GM12801 (cell line): ENCODE measurements around the gene MORF4L2.

Experiments
- CTCF ChIP-seq: IDR thresholded peaks from one replicate; pipeline ENCODE4 v1.5.1; 2011; ENCODE audit warnings: control low read depth; ENCODE audit not compliant: insufficient read length; ENCODE audit errors: extremely low read depth

The MORF4L2 gene

GRCh38 chrX:103727115-103727514, 40.6 kb upstream of the MORF4L2 start:
- no peak for TF ChIP-seq CTCF

DNA sequence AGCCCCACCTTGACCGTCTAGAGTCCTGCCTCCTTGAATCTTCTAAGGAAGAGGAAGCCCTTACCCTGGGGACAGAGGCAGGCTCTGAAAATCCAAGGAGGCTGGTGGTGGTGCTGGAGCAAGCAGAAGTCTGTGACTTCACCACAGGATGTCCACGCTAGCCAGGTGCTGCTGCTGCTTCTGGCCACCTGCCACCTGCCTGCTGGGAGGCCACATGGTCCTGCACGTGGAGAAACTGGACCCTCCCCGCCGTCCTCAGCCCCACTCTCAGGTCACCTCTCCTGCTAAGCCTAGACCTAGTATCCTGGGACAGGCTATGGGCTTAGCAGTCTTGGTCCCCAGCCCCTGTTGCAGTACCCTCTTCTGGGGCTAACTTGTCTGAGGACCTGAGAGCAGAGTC, 40.0 kb upstream of the MORF4L2 start:
- TF ChIP-seq CTCF: no peak

DNA sequence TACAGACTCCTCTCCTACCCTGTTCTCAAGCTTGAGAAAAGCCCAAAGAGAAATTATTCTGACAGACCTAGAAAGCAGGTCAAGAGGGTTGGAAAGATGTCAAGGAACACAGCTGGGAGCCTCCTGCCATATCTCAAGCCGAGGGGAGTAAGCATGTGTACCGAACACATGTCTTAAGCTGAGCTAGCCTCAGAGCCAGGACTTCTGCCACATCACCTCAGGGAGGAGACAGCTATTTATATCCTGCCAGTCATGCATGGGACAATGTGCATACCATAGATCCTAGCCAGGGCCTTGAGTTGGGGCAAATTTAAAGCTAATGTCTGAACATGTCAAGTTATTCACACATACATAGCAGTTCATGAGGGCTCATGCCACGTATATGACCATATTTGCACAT, 36.0 kb upstream of the MORF4L2 start:
- no peak for TF ChIP-seq CTCF

DNA sequence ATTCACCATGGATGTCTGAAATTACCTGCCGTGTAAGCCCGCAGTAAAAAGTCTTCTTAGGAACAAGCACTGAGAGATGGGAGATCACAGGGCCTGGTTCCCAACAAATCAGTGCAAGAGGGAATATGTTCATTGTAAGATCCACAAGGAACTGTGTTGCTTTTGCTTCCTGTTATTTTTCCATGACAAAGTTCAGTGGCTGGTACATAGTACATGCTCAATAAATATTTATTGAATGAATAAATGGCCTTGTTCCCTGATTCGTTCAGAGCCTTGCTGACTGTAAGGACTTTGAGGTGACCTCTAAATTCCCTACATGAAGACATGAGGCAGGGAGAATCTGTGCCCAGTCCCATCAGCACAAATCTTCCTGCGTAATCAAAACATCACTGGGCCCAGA, 31.6 kb upstream of the MORF4L2 start:
- TF ChIP-seq CTCF: no peak

DNA sequence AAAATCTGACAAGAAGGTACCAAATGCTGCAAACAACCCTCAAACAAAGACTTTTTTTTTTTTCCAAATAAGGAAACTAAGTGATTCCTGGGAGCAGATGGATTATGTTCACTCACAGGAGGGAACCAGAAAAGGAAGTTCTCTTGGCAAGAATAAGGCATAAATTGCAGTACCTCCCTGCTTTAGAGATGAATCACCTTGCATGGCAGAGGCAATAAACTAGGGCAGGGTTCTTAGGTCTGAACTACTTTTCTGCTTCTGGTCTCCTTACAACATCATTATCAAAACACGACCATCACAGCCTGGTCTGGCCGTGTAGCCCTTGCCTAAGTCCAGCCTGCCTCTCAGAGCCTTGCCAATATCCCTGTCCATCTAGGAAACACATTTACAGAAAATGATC, 30.5 kb upstream of the MORF4L2 start:
- TF ChIP-seq CTCF: no peak

GRCh38 chrX:103710609-103711008, 24.1 kb upstream of the MORF4L2 start, which contains the start of gene TMEM31:
Gene TMEM31, plus strand, starts transcription at chrX:103710909. Its CDS starts 1,350 bp downstream, at chrX:103712259.
- TF ChIP-seq CTCF: no peak

- no peak for TF ChIP-seq CTCF
Observed at GRCh38 chrX:103704863-103705262, 18.4 kb upstream of the MORF4L2 start.

DNA sequence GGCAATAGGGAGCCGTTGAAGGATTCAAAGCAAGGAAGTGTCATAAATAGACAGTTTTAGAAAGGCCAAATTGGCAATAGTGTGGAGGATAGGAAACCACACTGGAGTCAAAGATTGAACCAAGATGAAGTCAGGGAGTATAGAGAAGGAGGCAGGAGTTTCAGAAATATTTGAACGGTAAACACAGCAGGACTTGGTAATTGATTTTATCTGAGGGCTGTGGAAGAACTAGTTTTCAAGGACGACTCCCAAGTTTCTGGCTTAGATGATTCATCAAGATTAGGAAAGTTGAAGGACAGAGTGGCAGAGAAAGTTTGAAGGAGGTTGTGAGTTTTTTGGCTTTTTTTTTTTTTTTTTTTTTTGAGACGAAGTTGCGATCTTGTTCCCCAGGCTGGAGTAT, 12.7 kb upstream of the MORF4L2 start:
- TF ChIP-seq CTCF: no peak
